Measurements from ENCODE around the gene ITGA2B. TPM values are rescaled to one million over a fixed set of nuclear protein-coding genes. Genes with fewer than 3 reads are reported as not detected.
"Not testable (repeated sequence)": the region's sequence is repeated elsewhere in the genome, so short reads cannot be mapped to it uniquely, and the experiment has no call there.

ITGA2B gene
- total RNA-seq, 1 donor = 54.5 TPM

DNA sequence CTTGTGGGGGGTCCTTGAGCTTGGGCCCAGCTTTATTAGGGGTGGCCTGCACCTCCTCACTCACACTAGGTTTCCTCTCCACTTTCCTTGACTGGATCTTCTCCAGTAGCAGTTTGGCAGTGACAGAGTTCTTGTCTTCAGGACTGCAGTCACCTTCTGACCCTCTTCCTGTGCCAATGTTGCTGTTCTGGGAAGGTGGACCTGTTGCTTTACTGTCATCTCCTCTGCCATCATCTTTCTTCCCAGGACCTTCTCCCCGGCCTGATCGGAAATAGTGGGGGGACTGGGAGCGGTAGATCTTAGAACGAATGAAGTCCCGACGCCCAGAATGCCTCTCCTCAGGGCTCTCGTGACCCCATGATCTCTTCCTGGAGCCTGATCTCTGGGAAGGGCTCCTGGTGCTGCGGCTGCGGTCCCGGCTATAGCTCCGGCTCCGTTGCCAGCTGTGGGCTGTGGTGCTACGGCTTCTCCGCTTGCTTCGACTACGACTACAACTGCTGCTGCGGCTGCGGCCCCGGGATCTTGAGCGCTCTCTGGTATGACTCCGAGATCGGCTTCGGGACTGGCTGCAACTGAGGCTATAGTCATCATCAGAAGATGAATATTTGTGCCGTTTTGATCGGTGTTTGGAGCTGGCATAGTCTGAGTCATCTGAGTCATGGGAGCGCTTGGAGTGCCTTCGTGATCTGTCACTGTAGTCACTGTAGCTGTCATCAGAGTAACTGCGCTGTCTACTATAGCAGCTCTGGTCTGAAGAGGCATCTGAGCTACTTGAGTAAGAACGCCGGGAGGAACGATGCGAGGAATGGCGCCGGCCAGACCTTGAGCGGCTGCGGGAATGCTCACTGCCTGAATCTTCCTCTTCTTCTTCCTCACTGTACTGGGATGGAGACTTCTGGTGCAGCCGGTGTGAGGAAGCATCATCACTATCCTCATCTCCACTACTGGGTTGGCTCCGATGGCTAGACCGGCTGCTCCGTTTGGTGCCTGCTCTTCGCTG is 9.5 kb upstream of the ITGA2B start:
- no peaks in the 10 kb centered on the region for H3K9me3 ChIP-seq (ENCODE audit: low read depth, low read length)
- H3K27me3 ChIP-seq (ENCODE audit: insufficient read depth, low read length) = no peaks in the 10 kb centered on the region
- H3K4me1 ChIP-seq (ENCODE audit: insufficient read depth, low read length) = no peaks in the 10 kb centered on the region
- no peak overlapping the region for H3K4me3 ChIP-seq (ENCODE audit: low read length)

DNA sequence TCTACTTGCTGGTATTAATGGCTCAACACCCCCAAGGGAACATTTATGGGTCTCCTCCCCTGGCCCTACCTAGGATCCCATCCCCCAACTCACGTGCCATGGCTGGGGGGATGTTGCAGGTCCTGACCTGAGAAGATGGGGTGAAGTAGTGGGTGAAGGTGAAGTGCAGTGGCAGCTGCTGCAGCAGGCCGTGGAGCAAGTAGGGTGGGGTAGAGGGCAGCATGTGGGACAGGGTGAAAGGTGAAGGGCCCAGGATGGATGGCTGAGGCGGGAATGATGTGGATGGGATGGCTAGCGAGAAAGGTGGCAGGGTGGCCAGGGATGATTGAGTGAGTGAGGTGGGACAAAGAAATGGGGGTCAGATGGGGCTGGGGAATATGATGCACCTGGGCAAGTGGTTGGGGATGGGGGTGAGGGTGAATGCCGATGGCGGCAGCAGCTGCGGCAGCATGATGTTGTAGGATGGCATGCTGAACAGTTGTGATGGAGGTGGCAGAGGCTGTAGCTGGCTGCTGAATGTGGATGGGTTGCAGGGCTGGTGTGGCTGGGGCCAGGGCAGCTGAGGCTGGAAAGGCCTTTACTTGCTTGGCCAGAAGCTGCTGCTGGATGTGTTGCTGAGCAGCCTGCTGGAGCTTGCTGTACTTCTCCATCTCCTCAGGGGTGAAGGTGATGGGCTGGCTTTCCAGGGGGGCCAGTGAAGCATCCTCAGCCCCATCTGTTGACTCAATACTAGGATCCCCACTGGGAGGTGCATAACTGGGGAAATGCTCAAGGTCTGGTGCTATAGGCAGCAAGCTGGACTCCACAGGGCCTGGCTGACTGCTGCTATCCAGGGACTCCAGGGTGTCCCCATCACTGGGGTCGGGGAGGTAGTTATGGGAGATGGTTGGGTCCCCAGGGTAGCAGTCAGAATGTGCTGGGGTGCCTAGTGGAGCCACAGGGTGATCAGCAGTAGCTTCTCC is 8.3 kb upstream of the ITGA2B start:
- no peaks in the 10 kb centered on the region for H3K4me1 ChIP-seq (ENCODE audit: insufficient read depth, low read length)
- no peaks in the 10 kb centered on the region for H3K27me3 ChIP-seq (ENCODE audit: insufficient read depth, low read length)
- H3K9me3 ChIP-seq (ENCODE audit: low read depth, low read length) = no peaks in the 10 kb centered on the region
- H3K4me3 ChIP-seq (ENCODE audit: low read length) = no peak overlapping the region

DNA sequence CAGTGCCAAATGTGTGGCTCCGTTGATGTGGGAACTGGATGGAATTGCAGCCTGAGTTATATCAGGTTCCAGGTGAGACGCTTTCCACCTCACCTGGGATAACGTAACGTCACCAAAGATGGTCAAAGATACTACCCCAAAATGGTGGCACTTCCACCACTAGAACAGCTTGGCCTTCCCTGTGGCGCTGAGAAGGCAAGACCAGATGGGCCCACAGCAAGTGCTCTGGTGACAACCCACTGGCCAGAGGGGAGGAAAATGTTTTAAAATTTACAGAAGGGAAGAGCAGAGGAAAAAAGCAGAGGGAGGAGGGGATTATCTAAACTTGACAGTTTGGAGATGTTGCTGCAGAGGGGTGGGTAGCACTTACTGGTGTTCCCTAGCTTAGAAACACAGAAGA is 7.5 kb upstream of the ITGA2B start:
- Histone ChIP-seq H3K27me3 (ENCODE audit: insufficient read depth, low read length) (no peaks in the 10 kb centered on the region), H3K4me3 (ENCODE audit: low read length) (no peak overlapping the region), H3K9me3 (ENCODE audit: low read depth, low read length) (no peaks in the 10 kb centered on the region), H3K4me1 (ENCODE audit: insufficient read depth, low read length) (no peaks in the 10 kb centered on the region)

DNA sequence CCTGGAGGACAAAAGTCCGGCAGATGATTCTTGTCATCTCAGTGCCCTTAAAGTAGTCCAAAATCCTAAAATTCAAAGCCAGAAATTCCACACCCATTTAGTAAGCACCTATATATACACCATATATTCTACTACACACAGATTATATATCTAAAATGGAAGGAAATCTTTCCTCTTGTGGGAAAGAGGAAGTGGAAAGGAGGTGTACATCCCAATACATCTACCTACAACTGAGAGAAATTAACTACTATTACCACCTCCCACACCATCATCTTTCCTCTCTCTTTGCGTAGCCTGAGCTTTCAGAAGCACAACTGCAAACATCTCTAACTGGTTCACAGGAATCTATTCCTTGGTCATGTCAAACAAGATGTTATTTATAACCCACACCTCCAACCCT is 5.4 kb upstream of the ITGA2B start:
- Histone ChIP-seq H3K27me3 (ENCODE audit: insufficient read depth, low read length) (no peaks in the 10 kb centered on the region), H3K4me3 (ENCODE audit: low read length) (no peak overlapping the region), H3K4me1 (ENCODE audit: insufficient read depth, low read length) (peaks cover 2% of the 10 kb centered on the region), H3K9me3 (ENCODE audit: low read depth, low read length) (no peaks in the 10 kb centered on the region)

DNA sequence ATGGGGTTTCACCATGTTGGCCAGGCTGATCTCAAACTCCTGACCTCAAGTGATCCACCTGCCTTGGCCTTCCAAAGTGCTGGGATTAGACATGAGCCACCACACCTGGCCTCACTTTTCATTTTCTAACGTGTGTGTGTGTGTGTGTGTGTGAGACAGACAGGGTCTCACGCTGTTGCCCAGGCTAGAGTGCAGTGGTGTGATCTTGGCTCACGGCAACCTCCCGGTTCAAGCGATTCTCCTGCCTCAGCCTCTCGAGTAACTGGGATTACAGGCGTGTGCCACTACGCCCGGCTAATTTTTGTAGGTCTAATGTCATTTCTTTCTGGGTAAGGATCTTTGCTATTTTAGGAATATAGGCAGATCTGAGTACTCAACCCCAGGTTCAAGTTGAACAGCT is 4.7 kb upstream of the ITGA2B start:
- H3K9me3 ChIP-seq (ENCODE audit: low read depth, low read length); H3K4me1 ChIP-seq (ENCODE audit: insufficient read depth, low read length); H3K27me3 ChIP-seq (ENCODE audit: insufficient read depth, low read length); H3K4me3 ChIP-seq (ENCODE audit: low read length): not testable (repeated sequence)

DNA sequence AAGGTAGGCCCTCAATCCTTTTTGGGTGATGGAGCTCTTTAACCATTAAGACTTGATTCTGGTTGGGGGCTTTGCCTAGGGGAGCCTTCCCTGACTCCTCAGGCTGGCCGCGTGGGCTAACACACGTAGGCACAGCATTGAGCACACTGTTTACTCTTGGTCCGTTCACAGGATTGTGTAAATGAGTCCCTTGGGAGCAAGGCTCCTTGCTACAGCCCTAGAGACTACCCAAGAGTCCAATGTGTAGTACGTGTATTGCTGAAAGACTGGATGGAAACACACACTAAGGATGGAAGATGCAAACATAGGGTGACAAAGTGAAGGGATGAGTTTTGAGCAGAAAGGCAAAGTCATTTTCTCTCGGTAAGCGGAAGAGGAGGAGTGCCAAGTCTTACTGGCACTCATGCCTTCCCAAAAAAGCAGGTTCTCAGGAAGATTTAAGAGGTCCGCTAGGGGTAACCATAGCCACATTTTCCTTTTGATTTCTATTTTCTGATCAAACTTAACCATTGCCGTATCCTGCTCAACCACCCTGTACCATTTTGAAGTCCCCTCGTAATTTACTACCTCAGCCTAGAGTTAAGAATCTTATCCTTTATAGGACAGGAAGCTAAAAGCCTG is 911 bp upstream of the ITGA2B start:
- Histone ChIP-seq H3K9me3 (ENCODE audit: low read depth, low read length) (no peaks in the 10 kb centered on the region), H3K4me1 (ENCODE audit: insufficient read depth, low read length) (peaks cover 17% of the 10 kb centered on the region), H3K27me3 (ENCODE audit: insufficient read depth, low read length) (peaks cover 10% of the 10 kb centered on the region), H3K4me3 (ENCODE audit: low read length) (no peak overlapping the region)

DNA sequence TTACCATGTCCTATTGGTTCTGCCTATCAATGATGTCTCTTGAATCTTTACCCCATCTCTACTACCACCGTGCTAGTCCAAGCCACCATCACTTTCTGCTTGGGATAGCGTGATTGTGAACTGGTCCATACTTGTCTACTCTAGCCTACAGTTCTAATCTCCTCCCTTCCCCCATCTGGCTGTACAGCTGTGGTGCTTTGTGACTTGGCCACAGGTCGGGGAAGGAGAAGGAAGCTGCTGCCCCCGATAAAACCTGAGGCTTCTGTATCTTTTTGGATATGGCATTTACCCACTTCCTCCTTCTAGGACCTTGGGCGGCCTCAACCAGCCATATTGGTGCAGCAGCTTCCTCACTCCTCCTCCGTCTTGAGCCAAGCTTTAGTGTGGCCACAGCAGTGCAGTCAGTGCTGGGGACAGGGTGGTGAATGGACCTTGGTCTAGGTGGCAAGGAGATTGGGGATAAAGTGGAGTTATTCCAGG is 314 bp upstream of the ITGA2B start:
- peaks cover 21% of the 10 kb centered on the region for H3K4me1 ChIP-seq (ENCODE audit: insufficient read depth, low read length)
- H3K9me3 ChIP-seq (ENCODE audit: low read depth, low read length) = no peaks in the 10 kb centered on the region
- H3K27me3 ChIP-seq (ENCODE audit: insufficient read depth, low read length) = peaks cover 10% of the 10 kb centered on the region
- H3K4me3 ChIP-seq (ENCODE audit: low read length) = no peak overlapping the region

DNA sequence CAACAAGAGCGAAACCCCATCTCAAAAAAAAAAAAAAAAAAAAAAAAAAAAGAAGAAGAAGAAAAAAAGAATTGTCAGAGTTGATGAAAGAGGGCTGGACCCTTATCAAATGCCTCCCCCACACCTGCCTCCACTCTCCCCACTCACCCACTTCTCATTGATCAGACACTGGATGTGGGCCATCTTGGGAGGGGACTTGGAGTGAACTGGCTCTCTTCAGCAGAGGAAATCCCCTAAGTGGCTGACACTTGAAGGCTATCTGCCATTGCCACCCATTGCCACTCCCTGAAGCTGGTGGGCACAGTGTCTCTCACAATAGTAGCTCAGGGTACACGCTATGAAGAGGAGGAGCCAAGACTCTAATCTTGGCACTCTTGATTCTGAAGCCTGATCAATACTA is 1.6 kb downstream of the ITGA2B start:
- Histone ChIP-seq H3K9me3 (ENCODE audit: low read depth, low read length) (no peaks in the 10 kb centered on the region), H3K4me3 (ENCODE audit: low read length) (no peak overlapping the region), H3K27me3 (ENCODE audit: insufficient read depth, low read length) (peaks cover 14% of the 10 kb centered on the region), H3K4me1 (ENCODE audit: insufficient read depth, low read length) (peaks cover 25% of the 10 kb centered on the region)

DNA sequence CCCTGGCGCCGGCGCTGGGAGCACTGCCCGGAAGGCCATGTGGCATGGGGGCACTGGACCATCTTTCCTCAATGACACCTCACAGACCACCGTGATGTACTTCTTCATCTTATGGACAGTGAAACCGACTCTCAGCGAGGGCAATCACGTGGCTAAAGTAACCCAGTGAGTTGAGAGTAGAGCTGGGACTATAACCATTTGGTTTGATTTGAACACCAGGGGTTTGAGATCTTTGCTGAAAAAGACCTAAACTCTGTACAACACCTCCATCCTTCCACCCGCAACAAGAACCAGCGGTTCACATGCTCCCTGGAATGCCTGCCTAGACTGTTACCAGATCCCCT is 3.3 kb downstream of the ITGA2B start:
- Histone ChIP-seq H3K4me1 (ENCODE audit: insufficient read depth, low read length) (peaks cover 25% of the 10 kb centered on the region), H3K4me3 (ENCODE audit: low read length) (no peak overlapping the region), H3K9me3 (ENCODE audit: low read depth, low read length) (no peaks in the 10 kb centered on the region), H3K27me3 (ENCODE audit: insufficient read depth, low read length) (peaks cover 14% of the 10 kb centered on the region)

DNA sequence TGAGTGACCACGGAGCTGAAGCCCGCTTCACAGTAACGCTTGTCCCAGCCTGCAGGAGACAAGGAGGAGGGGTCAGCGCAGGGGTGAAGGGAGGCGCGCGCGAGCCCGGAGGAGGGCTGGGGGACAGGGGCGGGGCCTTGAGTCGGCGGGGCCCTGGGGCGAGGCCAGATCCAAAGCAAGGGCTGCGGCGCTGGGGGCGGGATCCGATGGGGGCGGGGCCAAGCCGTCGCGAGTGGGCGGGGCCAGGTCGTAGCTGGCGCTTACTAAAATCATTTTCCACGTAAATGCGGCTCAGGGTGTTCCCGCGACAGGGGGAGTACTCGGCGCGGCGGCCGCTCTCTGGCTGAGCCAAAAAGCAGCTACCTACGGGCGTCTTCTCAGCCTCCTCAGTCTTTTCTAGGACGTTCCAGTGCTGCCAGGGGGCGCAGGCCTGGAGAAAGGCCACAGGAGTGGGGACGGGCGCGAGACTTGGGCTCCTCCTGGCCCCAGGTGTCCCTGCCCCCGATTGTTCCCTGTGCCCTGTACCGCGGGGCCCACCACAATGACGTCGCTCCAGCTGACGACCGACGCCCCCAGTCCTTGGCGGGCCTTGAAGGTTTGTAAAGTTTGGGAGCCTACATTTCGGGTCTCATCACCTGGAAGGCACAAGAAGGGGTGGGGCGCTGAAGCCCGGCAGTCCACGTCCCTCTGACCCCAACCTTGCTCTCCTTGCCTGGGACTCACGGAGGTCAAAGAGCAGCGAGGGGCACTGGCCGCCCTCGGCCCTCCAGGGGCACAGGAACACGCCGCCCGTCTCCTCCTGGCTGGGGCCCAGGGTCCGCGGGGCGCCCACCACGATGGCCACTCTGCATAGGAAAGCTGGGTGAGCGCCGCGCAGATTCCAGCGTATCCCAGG is 3.9 kb downstream of the ITGA2B start:
- peaks cover 14% of the 10 kb centered on the region for H3K27me3 ChIP-seq (ENCODE audit: insufficient read depth, low read length)
- peak overlapping the region; percentile 32 for H3K4me3 ChIP-seq (ENCODE audit: low read length)
- no peaks in the 10 kb centered on the region for H3K9me3 ChIP-seq (ENCODE audit: low read depth, low read length)
- H3K4me1 ChIP-seq (ENCODE audit: insufficient read depth, low read length) = peaks cover 25% of the 10 kb centered on the region

DNA sequence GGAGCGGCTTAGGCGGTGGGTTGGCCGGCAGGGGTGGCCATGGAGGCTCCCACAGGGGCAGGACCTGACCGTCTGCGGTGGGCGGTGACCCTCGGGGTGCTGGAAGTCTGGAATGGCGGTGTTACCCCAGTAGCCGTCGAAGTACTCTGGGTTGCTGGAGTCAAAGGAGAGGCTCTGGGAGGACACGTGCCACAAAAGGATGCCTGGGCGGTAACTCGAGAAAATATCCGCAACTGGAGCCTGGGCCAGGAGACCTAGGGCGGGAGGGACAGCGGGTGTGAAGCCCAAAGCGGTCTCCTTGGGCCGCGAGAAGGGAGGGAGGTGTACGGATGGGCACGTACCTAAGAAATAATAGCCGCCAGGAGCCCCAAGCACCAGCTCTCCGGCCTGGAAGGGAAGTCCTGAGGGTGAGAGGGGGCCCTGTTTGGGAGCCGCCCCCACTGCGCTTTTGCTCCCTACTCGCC is 4.6 kb downstream of the ITGA2B start:
- peaks cover 23% of the 10 kb centered on the region for H3K4me1 ChIP-seq (ENCODE audit: insufficient read depth, low read length)
- no peaks in the 10 kb centered on the region for H3K9me3 ChIP-seq (ENCODE audit: low read depth, low read length)
- H3K27me3 ChIP-seq (ENCODE audit: insufficient read depth, low read length) = peaks cover 14% of the 10 kb centered on the region
- peak overlapping the region; percentile 10 for H3K4me3 ChIP-seq (ENCODE audit: low read length)

DNA sequence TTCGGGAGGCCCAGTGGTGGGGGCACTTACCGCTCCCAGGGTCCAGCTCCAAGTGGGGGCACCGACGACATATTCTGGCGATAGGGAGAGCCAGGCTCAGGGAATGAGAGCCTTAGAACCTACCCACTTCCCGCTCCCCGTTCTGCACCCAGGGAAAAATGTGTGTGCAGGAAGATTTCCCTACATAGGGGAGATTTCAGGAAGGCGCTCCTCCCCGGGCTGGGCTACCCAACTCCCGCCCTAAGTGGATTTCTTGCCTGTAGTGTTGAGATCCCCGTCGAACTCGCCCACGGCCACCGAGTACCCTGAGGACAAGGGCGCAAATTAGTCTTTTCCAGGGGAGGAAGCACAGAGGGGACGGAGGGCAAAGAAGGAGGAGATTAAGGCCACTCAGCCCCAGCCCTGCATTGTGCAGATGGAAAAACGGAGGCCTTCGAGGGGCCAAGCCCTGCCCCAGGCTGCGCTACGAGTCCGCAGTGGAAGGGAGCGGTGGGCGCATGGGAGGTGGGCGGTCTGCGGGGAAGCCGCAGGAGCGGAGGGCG is 5.1 kb downstream of the ITGA2B start:
- H3K27me3 ChIP-seq (ENCODE audit: insufficient read depth, low read length) = peaks cover 14% of the 10 kb centered on the region
- peaks cover 18% of the 10 kb centered on the region for H3K4me1 ChIP-seq (ENCODE audit: insufficient read depth, low read length)
- no peaks in the 10 kb centered on the region for H3K9me3 ChIP-seq (ENCODE audit: low read depth, low read length)
- no peak overlapping the region for H3K4me3 ChIP-seq (ENCODE audit: low read length)

DNA sequence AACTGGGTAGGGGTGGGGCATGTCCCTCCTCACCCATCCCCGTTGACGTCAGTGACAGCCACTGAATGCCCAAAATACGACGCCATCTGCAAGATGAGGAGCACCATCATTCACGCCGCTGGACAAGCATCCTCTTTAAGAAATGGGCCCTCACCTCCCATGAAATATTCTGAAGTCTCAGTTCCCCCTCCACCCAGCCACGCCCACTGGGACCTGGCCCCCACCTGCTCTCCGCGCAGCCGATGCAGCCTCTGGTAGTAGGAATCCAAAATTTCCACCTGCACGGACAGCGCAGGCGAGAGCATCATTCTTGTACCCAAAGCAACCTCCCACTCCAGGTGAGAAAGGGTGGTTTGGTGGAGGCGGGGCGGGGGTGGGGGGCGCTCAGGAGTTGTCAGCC is 5.6 kb downstream of the ITGA2B start:
- Histone ChIP-seq H3K4me1 (ENCODE audit: insufficient read depth, low read length) (peaks cover 17% of the 10 kb centered on the region), H3K27me3 (ENCODE audit: insufficient read depth, low read length) (peaks cover 14% of the 10 kb centered on the region), H3K9me3 (ENCODE audit: low read depth, low read length) (no peaks in the 10 kb centered on the region), H3K4me3 (ENCODE audit: low read length) (no peak overlapping the region)

DNA sequence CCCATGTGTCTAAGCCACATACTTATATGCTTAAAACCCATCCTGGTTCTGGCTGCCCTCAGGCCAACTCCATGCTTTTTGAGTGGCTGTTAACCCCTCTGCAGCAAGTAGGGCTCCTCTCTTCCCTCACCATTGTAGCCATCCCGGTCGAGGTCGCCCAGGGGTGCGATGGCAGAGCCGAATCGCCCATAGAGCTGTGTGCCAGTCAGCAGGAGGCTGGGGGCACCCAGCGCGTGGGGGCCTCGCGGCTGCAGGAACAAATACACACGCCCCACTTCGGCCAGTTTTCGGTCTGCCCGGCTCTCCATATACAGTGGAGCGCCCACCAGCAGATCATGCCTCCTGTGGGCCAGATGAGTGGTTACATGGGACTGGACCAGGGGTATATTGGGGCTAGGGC is 6.1 kb downstream of the ITGA2B start:
- Histone ChIP-seq H3K4me1 (ENCODE audit: insufficient read depth, low read length) (peaks cover 17% of the 10 kb centered on the region), H3K4me3 (ENCODE audit: low read length) (no peak overlapping the region), H3K9me3 (ENCODE audit: low read depth, low read length) (no peaks in the 10 kb centered on the region), H3K27me3 (ENCODE audit: insufficient read depth, low read length) (peaks cover 14% of the 10 kb centered on the region)
